ENCODE data around the gene S100A5.
A peak's percentile ranks its signal among the peaks of the same experiment; 100 is the strongest.
"Not testable (repeated sequence)": the region's sequence is repeated elsewhere in the genome, so short reads cannot be mapped to it uniquely, and the experiment has no call there.

The S100A5 gene

GRCh38 chr1:153532181-153532580 is 8.6 kb downstream of the S100A5 start:
- DNase-seq: no peak

DNA sequence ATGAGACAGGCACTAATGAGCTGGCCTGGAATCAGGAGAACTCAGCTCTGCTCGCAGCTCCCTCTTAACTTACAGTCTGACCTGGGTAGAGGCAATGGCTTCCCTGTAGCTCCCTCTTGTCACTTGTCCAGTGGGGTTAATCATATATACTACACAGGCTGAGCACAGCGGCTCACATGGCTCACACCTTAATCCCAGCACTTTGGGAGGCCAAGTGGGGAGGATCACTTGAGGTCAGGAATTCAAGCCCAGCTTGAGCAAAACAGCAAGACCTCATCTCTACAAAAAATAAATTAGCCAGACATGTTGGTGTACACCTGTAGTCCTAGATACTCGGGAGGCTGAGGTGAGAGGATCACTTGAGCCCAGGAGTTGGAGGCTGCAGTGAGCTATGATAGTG is 9.1 kb downstream of the S100A5 start:
- DNase-seq: no peak

- no peak for DNase-seq
These were observed 13.1 kb downstream of the S100A5 start for GRCh38 chr1:153527683-153528040.

- no peak for DNase-seq
These were observed 13.6 kb downstream of the S100A5 start for GRCh38 chr1:153527023-153527682.

- no peak for DNase-seq
These were observed 14.6 kb downstream of the S100A5 start for GRCh38 chr1:153526132-153526543.

DNA sequence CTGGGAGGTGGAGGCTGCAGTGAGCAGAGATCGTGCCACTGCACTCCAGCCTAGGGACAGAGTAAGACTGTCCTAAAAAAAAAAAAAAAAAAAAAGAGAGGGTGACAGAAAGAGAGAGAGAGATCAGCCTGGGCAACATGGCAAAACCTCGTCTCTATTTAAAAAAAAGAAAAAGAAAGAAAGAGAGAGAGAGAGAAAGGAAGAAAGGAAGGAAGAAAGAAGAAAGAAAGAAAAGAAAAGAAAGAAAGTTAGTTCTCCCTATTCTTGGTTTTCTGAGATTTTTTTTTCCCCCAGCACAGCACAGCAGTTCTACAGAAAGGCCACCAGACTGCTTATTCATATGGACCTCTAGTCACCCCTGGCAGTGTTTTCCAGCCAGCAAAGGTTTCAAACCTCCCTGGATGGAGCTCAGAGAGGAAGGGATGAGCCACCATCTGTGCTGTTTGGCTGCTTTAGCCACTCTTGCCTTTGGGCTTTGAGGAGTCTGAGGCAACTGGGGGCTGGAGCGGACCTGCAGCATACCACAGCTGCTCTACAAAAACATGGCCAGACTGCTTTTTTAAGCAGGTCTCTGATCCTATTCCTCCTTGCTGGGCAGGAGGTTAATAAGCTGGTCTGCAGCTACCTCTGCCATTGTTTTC is 15.5 kb downstream of the S100A5 start:
- no peak for DNase-seq

GRCh38 chr1:153522353-153523048 is 18.2 kb downstream of the S100A5 start:
- DNase-seq: not testable (repeated sequence)

DNA sequence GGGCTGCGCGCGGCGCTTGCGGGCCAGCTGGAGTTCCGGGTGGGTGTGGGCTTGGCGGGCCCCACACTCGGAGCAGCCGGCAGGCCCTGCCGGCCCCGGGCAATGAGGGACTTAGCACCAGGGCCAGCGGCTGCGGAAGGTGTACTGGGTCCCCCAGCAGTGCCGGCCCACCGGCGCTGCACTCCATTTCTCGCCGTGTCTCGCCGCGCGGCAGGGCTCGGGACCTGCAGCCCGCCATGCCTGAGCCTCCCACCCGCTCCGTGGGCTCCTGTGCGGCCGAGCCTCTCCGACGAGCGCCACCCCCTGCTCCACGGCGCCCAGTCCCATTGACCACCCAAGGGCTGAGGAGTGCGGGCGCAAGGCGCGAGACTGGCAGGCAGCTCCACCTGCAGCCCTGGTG is 18.9 kb downstream of the S100A5 start:
- DNase-seq: not testable (repeated sequence)

GRCh38 chr1:153520818-153521476 is 19.8 kb downstream of the S100A5 start:
- DNase-seq: no peak

DNA sequence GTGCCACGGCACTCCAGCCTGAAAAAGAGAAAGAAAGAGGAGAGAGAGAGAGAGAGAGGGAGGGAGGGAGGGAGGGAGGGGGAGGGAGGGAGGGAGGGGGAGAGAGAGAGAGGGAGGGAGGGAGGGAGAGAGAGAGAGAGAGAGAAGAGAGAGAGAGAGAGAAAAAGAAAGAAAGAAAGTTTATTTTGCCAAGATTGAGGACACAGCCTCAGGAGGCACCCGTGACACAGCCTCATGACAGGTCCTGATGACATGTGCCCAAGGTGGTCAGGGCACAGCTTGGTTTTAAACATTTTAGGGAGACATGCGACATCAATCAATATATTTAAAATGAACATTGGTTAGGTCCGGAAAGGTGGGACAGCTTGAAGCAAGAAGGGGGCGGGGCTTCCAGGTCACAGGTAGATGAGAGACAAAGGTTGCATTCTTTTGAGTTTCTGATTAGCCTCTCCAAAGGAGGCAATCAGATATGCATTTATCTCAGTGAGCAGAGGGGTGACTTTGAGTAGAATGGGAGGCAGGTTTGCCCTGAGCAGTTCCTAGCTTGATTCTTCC is 20.5 kb downstream of the S100A5 start:
- DNase-seq: not testable (repeated sequence)

DNA sequence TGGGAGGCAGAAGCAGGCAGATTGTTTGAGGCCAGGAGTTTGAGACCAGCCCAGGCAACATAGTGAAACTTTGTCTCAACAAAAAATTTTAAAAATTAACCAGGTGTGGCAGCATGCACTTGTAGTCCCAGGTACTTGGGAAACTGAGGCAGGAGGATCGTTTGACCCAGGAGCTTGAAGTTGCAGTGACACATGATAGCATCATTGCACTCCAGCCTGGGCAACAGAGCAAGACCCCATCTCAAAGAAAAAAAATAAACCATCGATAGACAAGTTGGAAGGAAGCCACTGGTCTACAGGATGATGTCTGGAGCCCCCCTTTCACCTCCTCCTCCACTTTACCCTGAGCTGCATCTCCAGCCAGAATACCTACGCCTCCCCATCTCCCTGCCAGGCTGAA is 21.5 kb downstream of the S100A5 start:
- DNase-seq: no peak

DNA sequence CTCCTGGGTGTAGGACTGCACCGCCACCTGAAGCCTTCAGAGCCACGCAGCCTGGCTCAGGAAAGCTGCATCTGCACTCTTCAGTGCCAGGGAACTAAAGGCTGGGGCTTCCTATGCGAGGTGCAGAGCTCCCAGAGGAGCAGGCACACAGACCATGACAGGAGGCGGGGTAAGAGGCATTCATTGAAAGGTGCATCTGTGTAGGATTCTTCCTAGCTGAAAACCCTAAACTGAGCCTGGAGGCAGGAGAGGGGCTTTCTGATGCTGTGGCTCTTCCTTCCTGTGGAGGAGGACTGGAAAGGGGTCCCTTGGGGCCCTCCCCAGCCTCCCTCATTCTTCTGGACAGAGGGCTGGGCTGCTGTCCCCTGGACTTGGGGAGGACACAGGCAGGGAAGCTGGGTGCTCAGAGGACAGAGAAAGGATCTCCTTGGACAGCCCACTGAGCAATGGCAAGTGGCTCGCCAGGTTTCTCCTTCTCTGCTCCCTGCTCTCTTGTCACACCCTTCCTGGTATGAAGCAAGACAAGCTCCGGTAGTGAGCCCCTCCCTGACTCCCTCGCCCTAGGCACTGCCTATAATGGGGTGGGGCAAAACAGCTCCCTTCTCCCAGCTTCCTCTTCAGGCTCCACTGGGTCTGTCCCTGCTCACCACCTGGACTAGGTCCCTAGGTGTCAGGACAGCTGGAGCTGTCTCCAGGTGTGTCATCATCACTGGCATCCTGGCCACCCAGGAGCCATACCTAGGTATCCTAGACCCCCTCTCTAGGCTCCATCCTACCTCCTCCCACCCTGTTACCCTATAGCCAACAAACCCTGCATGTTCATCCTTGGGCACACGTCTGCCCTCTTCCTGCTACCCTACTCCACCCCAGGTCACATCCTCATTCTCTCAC is 25.0 kb downstream of the S100A5 start:
- peak; percentile 36 for DNase-seq

DNA sequence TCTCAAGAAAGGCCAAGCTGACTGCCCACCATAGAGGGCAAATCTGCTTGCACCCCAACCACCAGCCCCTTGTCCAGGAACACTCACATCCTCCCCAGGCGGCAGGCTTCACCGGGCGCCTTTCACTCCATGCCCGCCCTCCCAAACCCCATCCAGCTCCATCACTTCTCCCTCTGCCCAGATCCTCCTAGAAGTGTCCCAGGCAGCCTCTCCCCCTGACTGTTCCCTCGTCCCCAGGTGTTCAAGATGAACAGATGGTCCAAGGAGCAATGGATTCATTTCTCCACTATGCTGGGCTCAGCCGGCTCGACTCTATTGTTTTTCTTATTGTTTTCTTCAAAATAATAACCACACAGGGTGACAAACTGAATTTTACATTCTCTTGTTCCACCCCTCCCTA is 27.1 kb downstream of the S100A5 start:
- DNase-seq: no peak

DNA sequence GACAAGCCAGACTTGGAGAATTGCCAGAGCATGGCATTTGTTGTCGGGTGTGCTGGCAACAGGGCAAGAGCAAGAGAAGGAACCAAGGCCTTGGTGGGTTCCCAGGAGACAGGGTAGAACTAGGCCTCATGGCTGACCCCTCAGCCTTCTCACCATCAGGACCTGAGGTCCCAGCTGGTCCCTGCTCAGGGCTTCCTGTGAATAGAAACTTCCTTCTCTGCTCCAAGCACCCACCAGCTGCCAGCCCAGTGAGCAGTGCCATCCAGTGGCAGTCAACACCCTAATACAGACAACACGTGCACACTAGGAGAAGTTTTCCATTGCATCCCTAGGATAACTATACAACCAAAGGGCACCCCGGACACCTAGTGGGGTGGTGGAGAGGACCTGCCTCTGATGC is 27.7 kb downstream of the S100A5 start:
- no peak for DNase-seq

DNA sequence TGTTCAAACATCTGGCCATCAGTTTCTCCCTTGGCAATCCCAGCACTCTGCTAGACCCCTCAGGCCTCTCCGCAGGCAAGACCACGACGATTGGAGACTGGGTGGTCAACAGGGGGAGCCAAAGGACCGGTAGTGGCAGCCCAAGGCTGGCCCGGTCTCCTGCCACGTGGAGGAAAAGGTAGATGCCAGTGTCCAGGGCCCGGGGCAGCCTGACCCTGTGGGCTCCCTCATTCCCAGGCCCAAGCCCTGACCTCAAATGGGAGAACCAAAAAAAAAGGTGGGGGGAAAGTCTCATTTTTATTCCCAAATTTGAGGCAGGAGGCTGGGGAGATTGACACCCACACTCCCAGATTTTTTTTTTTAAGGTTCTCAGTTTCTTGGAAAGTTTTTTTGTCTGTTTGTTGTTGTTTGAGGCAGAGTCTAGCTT is 29.7 kb downstream of the S100A5 start:
- DNase-seq: peak; percentile 63

GRCh38 chr1:153509729-153510354 is 30.9 kb downstream of the S100A5 start:
- no peak for DNase-seq

DNA sequence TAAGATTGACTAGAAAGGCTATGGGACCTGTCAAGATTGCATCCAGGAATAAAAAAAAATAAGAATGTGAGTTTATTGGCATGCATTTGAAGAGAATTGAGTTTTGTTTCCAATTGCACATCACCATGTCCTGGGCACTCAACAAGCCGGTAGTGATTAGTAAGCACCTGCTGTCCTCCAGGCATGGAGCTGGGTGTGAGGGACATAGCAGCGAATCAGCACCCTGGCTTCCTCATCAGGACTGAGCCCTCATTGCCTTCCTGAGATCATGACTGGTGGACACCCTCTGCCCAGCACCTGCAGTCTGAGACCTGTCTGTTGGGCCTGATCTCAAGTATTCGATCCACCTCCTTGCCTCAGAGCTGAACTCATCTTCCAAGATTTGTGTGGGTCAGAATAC is 31.7 kb downstream of the S100A5 start:
- no peak for DNase-seq

DNA sequence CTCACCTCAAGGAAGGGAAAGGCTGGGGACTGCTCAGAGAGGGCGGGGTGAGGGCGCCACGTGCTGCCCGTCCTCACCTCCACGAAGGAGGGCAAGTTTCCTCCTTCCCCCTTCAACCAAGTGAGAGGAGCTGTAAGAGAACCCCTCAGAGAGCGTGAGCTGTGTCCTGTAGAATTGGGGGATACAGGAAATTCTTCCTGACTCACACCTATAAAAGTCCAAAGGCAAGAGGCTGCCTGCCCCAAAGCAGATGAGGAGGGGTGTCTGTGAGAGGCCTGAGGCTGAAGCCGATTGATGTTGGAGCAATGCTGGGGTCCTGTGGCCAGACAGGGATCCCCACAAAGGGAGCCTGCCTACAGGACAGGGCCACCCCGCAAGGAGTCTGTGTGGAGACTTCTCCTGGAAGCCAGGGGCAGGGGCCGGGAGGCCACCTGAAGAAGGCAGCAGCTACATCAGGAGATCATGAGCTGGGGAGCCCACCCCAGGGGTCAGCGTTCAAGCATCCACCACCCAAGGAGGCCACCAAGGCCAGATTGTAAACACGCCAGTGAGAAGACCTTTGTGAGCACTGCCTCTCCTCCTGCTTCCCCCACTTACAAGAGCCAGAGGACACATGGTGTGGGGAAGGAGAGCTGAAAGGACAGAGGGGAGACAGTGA is 32.7 kb downstream of the S100A5 start:
- DNase-seq: no peak

- DNase-seq: no peak
These were observed 33.8 kb downstream of the S100A5 start for GRCh38 chr1:153506831-153507413.

DNA sequence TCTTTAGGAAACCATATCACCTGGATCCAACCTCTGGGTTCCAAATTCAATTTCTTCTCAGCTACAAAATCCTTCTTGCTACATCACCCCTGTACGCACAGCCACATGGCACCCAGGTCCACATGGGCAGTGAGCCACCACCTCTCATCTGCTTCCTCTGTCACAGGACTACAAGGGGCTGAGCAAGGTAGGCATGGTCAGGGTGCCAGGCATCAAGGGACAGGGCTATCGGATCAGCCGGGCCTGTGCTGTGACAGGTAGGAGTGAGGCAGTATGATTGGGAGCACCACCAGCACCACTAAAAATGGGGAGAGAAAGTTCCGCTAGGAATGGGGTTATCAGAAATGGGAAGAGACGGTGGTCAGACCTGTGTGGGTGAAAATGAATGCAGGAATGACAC is 34.3 kb downstream of the S100A5 start:
- no peak for DNase-seq

GRCh38 chr1:153505576-153505975 is 35.2 kb downstream of the S100A5 start:
- no peak for DNase-seq

All from NCI-H2171 (cell line).